Measurements from ENCODE around the gene LRIT1.
"Not testable (repeated sequence)": the region's sequence is repeated elsewhere in the genome, so short reads cannot be mapped to it uniquely, and the experiment has no call there.

Gene LRIT1

GRCh38 chr10:84241185-84241790 is at the start of gene LRIT1:
LRIT1 (minus strand) TSS chr10:84241546; CDS start chr10:84241439, 107 bp downstream.
- DNase-seq, result no peak

GRCh38 chr10:84290235-84290634 is 48.9 kb upstream of the LRIT1 start:
- DNase-seq, result no peak

- no peak for DNase-seq
Observed at GRCh38 chr10:84289521-84290200, 48.3 kb upstream of the LRIT1 start.

- no peak for DNase-seq
Observed at GRCh38 chr10:84288151-84288550, 46.8 kb upstream of the LRIT1 start.

- no peak for DNase-seq
Observed at GRCh38 chr10:84286695-84287094, 45.3 kb upstream of the LRIT1 start.

- DNase-seq, result not testable (repeated sequence)
Observed at GRCh38 chr10:84279876-84280475, 38.6 kb upstream of the LRIT1 start.

GRCh38 chr10:84270708-84271107 is 29.4 kb upstream of the LRIT1 start:
- DNase-seq, result no peak

- DNase-seq, result no peak
Observed at GRCh38 chr10:84269773-84270172, 28.4 kb upstream of the LRIT1 start.

- DNase-seq, result no peak
Observed at GRCh38 chr10:84269162-84269561, 27.8 kb upstream of the LRIT1 start.

- peak; percentile 78 to 81 for DNase-seq
Observed at GRCh38 chr10:84267503-84268126, 26.3 kb upstream of the LRIT1 start.

- no peak for DNase-seq
Observed at GRCh38 chr10:84265418-84265817, 24.1 kb upstream of the LRIT1 start.

- peak; percentile 74 for DNase-seq
Observed at GRCh38 chr10:84264611-84265141, 23.3 kb upstream of the LRIT1 start.

- no peak for DNase-seq
Observed at GRCh38 chr10:84263716-84264115, 22.4 kb upstream of the LRIT1 start.

GRCh38 chr10:84262190-84262956 is 21.0 kb upstream of the LRIT1 start:
- no peak for DNase-seq

GRCh38 chr10:84261236-84261915 is 20.0 kb upstream of the LRIT1 start:
- DNase-seq, result no peak

GRCh38 chr10:84258034-84258695 is 16.8 kb upstream of the LRIT1 start:
- no peak for DNase-seq

- no peak for DNase-seq
Observed at GRCh38 chr10:84257343-84258020, 16.1 kb upstream of the LRIT1 start.

GRCh38 chr10:84256510-84257342 is 15.4 kb upstream of the LRIT1 start:
- peak; percentile 53 to 60 for DNase-seq

- no peak for DNase-seq
Observed at GRCh38 chr10:84254552-84255478, 13.5 kb upstream of the LRIT1 start.

Data from stimulated activated CD4-positive, alpha-beta T cell treated with anti-CD3 and anti-CD28 coated beads, Interleukin-2, amount 100 ng/mL, for 48 hours (primary cell).